Measurements from ENCODE around the gene PSMB10. TPM values are rescaled to one million over a fixed set of nuclear protein-coding genes. Genes with fewer than 3 reads are reported as not detected.

PSMB10 gene
- 25.6 and 28.7 TPM in 2 replicates for total RNA-seq (2012; rRNA removed)
- 36.7 and 50.5 TPM in 2 replicates for polyA plus RNA-seq (2012; rRNA removed)
- 69.8 and 71.1 TPM in 2 replicates for polyA plus RNA-seq (2012; cell fraction: cytosol; rRNA removed)
- polyA plus RNA-seq (2012; cell fraction: nucleus; rRNA removed; ENCODE audit: low replicate concordance), result 27.2 and 55.0 TPM in 2 replicates
- Bru-seq, nascent RNA, result percentile 67 among the genes with signal in this experiment
- BruChase-seq, experiment 1, labeled RNA remaining after a 6-hour chase, result percentile 62 among the genes with signal in this experiment
- percentile 64 among the genes with signal in this experiment for BruChase-seq, experiment 2, labeled RNA remaining after a 2-hour chase
- long read RNA-seq, transcript PSMB10-201 (8 exons, 1,218 nt), result major isoform, 21 of 26 reads
- long read RNA-seq, partial matches to known transcripts, result 2 of 26 reads
- long read RNA-seq, other reads (novel, unspliced or antisense), result 2 of 26 reads

DNA sequence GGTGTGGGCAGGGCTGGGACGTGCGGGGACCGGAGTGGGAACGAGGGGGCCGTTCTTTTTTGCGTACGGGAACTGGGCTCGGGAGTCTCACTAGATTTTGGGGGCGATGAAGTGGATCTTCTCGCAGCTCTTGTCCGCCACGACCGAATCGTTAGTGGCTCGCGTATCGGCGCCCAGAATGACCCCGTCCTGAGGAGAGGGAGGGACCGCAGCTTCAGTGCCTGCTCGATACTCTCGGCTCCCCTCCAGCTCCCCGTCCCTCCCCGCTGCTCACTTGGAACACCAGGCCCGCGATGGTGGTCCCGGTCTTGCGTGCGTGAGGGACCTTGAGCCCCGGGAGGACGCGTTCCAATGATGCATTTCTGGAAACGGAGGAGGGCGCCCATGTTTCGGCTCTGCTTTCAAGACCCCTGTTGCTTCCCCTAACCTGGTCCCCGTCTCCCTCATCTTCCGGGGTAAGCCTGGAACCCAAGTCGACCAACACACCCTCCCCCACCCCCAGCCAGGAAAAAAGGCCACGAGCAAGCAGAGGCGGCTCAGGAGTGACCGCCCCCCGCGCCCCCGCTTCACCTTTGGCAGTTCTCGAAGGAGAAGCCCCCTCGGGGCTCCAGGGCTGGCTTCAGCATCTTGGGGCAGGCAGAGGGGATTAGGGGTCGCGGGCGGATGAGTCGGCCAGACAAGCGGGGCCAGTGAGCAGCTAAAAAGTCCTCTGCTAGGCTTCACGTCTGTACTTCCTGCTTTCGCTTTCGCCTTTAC, at the start of gene PSMB10:
TSS of gene PSMB10 (minus strand) at position 727 of the 756 bp plus-strand sequence. CDS start at position 626, 101 bp downstream.
- ChIA-PET CTCF (interaction anchor here (0.6 to 3.0 kb wide), 3 partner anchors 16 to 120 kb away, joined by 3 to 16 read pairs (median 3); no protein-coding TSS in a partner anchor), POLR2A (ENCODE audit: unreplicated experiment) (interaction anchor here (0.5 to 0.7 kb wide), 3 partner anchors 169 to 415 kb away, joined by 3 to 11 read pairs (median 3); partner anchors contain the start of gene ACD)
- H3K9me3 ChIP-seq (ENCODE audit: control insufficient read depth, insufficient read depth, low read length), result no peaks in the 10 kb centered on the region
- peak within 1 kb of the TSS; percentile 93 for H4K91ac ChIP-seq (ENCODE audit: insufficient read depth, low read depth, low read length)
- in situ Hi-C loops (cut with MboI; ENCODE audit: low sequenced_read_pairs), result loop anchor here (25.0 kb wide), 1 partner anchor 399 kb away; the partner anchor contains the start of gene RIPOR1
- H3K9ac ChIP-seq (ENCODE audit: low read depth, low read length), result peak within 1 kb of the TSS; percentile 99
- dilution Hi-C loops (cut with HindIII; ENCODE audit: low sequenced_read_pairs, unreplicated experiment), result no loop called here
- peak within 1 kb of the TSS; percentile 100 for H2AK9ac ChIP-seq (replicated peaks; ENCODE audit: low read depth, low read length, poor library complexity)
- peak within 1 kb of the TSS; percentile 97 for H3K23ac ChIP-seq (ENCODE audit: low read depth, low read length)
- peak within 1 kb of the TSS; percentile 99 for H2AFZ ChIP-seq (replicated peaks; ENCODE audit: low read length, poor library complexity)
- DNase-seq (peak; percentile 72), ATAC-seq (ENCODE audit: low read depth) (peak; percentile 27)
- peak within 1 kb of the TSS; percentile 46; the same call in 2 of the 3 replicates for H2BK15ac ChIP-seq (ENCODE audit: low read depth, low read length)
- TF ChIP-seq POLR2A (IDR thresholded peaks at IDR 0.05; ENCODE audit: low read depth, low read length), result peak; percentile 18
- no peak for TF ChIP-seq RFX5 (IDR thresholded peaks at IDR 0.05; ENCODE audit: low read depth, low read length)
- no peak for TF ChIP-seq CHD1 (IDR thresholded peaks at IDR 0.05; ENCODE audit: low read depth, low read length)
- peak within 1 kb of the TSS; percentile 91 to 97 for H4K8ac ChIP-seq (ENCODE audit: low read depth in 2 of 2, low read length in 2 of 2)
- no peaks in the 10 kb centered on the region for H3K27me3 ChIP-seq (ENCODE audit: control insufficient read depth, insufficient read depth, low read length)
- peaks cover 22% of the 10 kb centered on the region for H3K36me3 ChIP-seq (ENCODE audit: control insufficient read depth, insufficient read depth, low read length)
- peak within 1 kb of the TSS; percentile 95 for H3K4ac ChIP-seq (ENCODE audit: low read depth, low read length)
- H3K4me1 ChIP-seq (ENCODE audit: control insufficient read depth, insufficient read depth, low read length), result peaks cover 11% of the 10 kb centered on the region
- intact Hi-C loops (cut with micrococcal nuclease), result loop anchor here (5.0 kb wide), 1 partner anchor 374 kb away; the partner anchor contains the start of gene CTCF
- H2BK20ac ChIP-seq (ENCODE audit: low read depth, low read length), result peak within 1 kb of the TSS; percentile 11; the same call in 1 of the 2 replicates
- H4K20me1 ChIP-seq (ENCODE audit: insufficient read depth, low read length), result peaks cover 17% of the 10 kb centered on the region
- peak within 1 kb of the TSS; percentile 98 for H3K27ac ChIP-seq (ENCODE audit: insufficient read depth, low read length)
- H2AK5ac ChIP-seq (ENCODE audit: low read depth, low read length), result peak within 1 kb of the TSS; percentile 98
- H3K14ac ChIP-seq (replicated peaks; ENCODE audit: low read depth, low read length), result peak within 1 kb of the TSS; percentile 99
- peak within 1 kb of the TSS; percentile 81 for H3K4me2 ChIP-seq (ENCODE audit: low read depth, low read length)
- 0% methylated on average over 21 of the region's 54 CpGs; no CpG with 5 or more reads in 1 of the 2 experiments for WGBS, 2 experiments (ENCODE audit: extremely low coverage in 2 of 2, insufficient read length in 1 of 2)
- H2BK120ac ChIP-seq (ENCODE audit: low read depth, low read length), result peak within 1 kb of the TSS; percentile 64
- peak within 1 kb of the TSS; percentile 89 for H3K56ac ChIP-seq (ENCODE audit: extremely low read depth, insufficient read depth, low read length)
- H3K9me1 ChIP-seq (ENCODE audit: insufficient read depth, low read length), result peaks cover 12% of the 10 kb centered on the region
- peak within 1 kb of the TSS; percentile 87 for H4K5ac ChIP-seq (ENCODE audit: low read depth, low read length)
- H3K18ac ChIP-seq (ENCODE audit: low read depth, low read length), result peak within 1 kb of the TSS; percentile 26
- peak within 1 kb of the TSS; percentile 89 for H2BK5ac ChIP-seq (ENCODE audit: low read depth, low read length, poor library complexity, severe bottlenecking)
- no TSS peak for BruUV-seq (replicated peaks)
- peaks cover 14 to 53% of the 10 kb centered on the region in 2 experiments; a peak in 3 of 4 replicates for H3K79me1 ChIP-seq (ENCODE audit: low read depth in 1 of 2, low read length in 2 of 2)
- peak within 1 kb of the TSS; percentile 94 for H3K4me3 ChIP-seq (ENCODE audit: insufficient read depth, low read depth, low read length)

Measured in IMR-90 (cell line).